OCI-LY7 (cell line): Measurements from ENCODE around the gene CPNE5. TPM values are rescaled to one million over a fixed set of nuclear protein-coding genes. Genes with fewer than 3 reads are reported as not detected.

Source experiments
- BruUV-seq: library from RNA; stranded (reverse); fragments of 400-500 nt; replicated peaks from 2 replicates; lab custom pipeline; 2021; lab: Mats Ljungman, UMichigan
- CTCF ChIA-PET: fragments of 300-600 bp; sonication (Branson Sonifier 250); formaldehyde crosslinking; loops from one replicate; lab custom pipeline; 2022; ENCODE audit warnings: antibody characterized with exemption; ENCODE audit not compliant: unreplicated experiment; lab: Charles Lee
- POLR2A ChIA-PET: fragments of 300-600 bp; sonication (Branson Sonifier 250); formaldehyde crosslinking; loops from one replicate; lab custom pipeline; 2022; ENCODE audit warnings: antibody characterized with exemption; lab: Charles Lee
- DNase-seq: peaks from one replicate; pipeline ENCODE4 v3.0.0-alpha.2; 2015; ENCODE audit warnings: low spot score
- H2AFZ ChIP-seq: fragments of 200-600 bp; sonication (generic), shearing (Covaris generic); 2 replicates; pipeline ENCODE4 v1.6.1; 2014; ENCODE audit warnings: mild to moderate bottlenecking, antibody characterized with exemption, low read length, moderate library complexity
- H3K27ac ChIP-seq: fragments of 200-600 bp; sonication (generic); 2 replicates; pipeline ENCODE4 v1.5.1; 2014; ENCODE audit warnings: mixed run types, low read depth, mild to moderate bottlenecking, moderate library complexity, low read length, inconsistent platforms; ENCODE audit not compliant: poor library complexity, severe bottlenecking
- H3K36me3 ChIP-seq: fragments of 200-600 bp; sonication (generic); 2 replicates; pipeline ENCODE4 v1.6.1; 2014; ENCODE audit warnings: mild to moderate bottlenecking, antibody characterized with exemption, low read length, moderate library complexity, mixed read lengths; ENCODE audit not compliant: insufficient read depth
- H3K4me1 ChIP-seq: fragments of 200-600 bp; sonication (generic); 2 replicates; pipeline ENCODE4 v1.5.1; 2014; ENCODE audit warnings: mild to moderate bottlenecking, low read length; ENCODE audit not compliant: insufficient read depth, poor library complexity, severe bottlenecking
- H3K4me2 ChIP-seq: fragments of 200-600 bp; sonication (generic); 2 replicates; pipeline ENCODE4 v1.6.1; 2014; ENCODE audit warnings: mild to moderate bottlenecking, low read length
- H3K4me3 ChIP-seq: fragments of 200-600 bp; sonication (generic); 2 replicates; pipeline ENCODE4 v1.5.1; 2014; ENCODE audit warnings: mild to moderate bottlenecking, low read depth, low read length; ENCODE audit not compliant: poor library complexity, severe bottlenecking
- H3K79me2 ChIP-seq: fragments of 200-600 bp; sonication (generic); 2 replicates; pipeline ENCODE4 v1.6.1; 2016; ENCODE audit warnings: low read depth, mild to moderate bottlenecking, low read length, moderate library complexity, mixed read lengths; ENCODE audit not compliant: insufficient read depth
- H3K9me2 ChIP-seq: fragments of 200-600 bp; sonication (generic); 2 replicates; pipeline ENCODE4 v1.6.1; 2016; ENCODE audit warnings: mild to moderate bottlenecking, low read length, mixed read lengths; ENCODE audit not compliant: insufficient read depth
- H3K9me3 ChIP-seq: fragments of 200-600 bp; sonication (generic); 2 replicates; pipeline ENCODE4 v1.6.1; 2014; ENCODE audit warnings: mild to moderate bottlenecking, mixed run types, low read length, mixed read lengths
- H4K20me1 ChIP-seq: fragments of 200-600 bp; sonication (generic); 2 replicates; pipeline ENCODE4 v1.6.1; 2014; ENCODE audit warnings: mild to moderate bottlenecking, antibody characterized with exemption, low read length, moderate library complexity, mixed read lengths; ENCODE audit not compliant: insufficient read depth
- EZH2phosphoT487 ChIP-seq: fragments of 200-600 bp; sonication (generic); IDR thresholded peaks from 2 replicates; pipeline ENCODE4 v1.6.1; 2018; ENCODE audit warnings: low read depth, borderline replicate concordance, mild to moderate bottlenecking, mixed run types, antibody characterized with exemption, low read length, moderate library complexity, mixed read lengths
- intact Hi-C: fragments of 100-400 bp; cut with micrococcal nuclease; formaldehyde crosslinking; loops from one replicate; pipeline ENCODE4 v1.10.0; 2022; ENCODE audit not compliant: unreplicated experiment
- total RNA-seq, 2 experiments: library from RNA; depleted of rRNA in 1 of 2; stranded (reverse); fragments of >200 nt in 1 of 2; shearing (Covaris generic) in 1 of 2; gene quantifications; 2 replicates each; pipeline ENCODE4 v1.2.3, GENCODE V29; 2014 to 2022
- TF ChIP-seq, protein P1 (sequence below): fragments of 200-600 bp; sonication (generic); conservative IDR thresholded peaks from 2 replicates; pipeline ENCODE4 v1.5.1; 2014; ENCODE audit warnings: mild to moderate bottlenecking, antibody characterized with exemption, low read length, moderate library complexity, mixed read lengths

The CPNE5 gene
- total RNA-seq, 2 experiments from 2014 or later: 37.7 to 89.8 TPM

DNA sequence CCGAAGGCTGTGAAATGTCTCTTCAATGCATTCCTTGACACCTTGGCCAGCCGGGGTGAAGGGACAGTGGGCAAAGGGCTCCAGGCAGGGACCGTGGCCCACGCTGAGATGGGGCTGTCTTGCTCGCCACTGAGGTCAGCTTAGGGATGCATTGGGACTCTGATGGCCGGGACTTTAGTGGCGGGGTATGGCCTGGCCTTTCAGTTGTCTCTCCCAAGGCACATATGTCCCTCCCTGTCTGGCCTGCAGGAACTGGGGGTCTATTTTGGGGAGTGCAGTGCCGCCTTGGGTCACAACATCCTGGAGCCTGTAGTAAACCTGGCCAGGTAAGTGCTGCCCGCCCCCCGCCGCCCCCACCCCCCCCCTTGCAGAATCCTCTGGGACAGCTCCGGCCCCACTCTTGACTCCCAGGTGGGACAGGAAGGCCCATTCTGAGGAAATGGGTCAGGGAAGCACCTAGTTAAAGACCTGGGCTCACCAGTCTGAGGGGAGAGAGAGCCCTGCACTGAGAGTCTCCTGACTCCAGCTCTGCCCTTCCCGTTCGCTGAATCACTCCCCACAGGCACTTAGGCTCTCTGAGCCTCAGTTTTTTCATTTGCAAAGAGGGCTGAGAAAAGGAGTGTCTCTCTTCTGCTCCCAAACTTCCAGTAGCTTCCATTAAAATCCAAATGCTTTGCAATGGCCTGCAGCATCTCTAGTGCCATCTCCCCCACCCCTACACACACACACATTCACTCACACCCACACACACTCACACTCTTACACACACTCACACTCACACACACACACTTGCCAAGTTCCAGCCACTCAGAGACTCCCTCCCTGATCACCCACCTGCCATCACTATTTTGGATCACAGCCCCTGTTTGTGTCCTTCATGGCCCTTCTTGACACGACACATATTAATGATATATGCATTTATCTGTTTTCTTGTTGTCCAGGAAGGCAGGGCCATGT is 108.5 kb downstream of the CPNE5 start:
- intact Hi-C loops: no loop called here
- POLR2A ChIA-PET: interaction anchor here (0.7 to 1.5 kb wide), 2 partner anchors 14 to 54 kb away, joined by 3 read pairs; no protein-coding TSS in a partner anchor
- Histone ChIP-seq H4K20me1 (no peaks in the 10 kb centered on the region), H3K27ac (no peak overlapping the region), H3K4me1 (peaks cover 6% of the 10 kb centered on the region), H3K79me2 (no peaks in the 10 kb centered on the region), H3K9me3 (no peaks in the 10 kb centered on the region), H3K9me2 (no peaks in the 10 kb centered on the region), H3K4me3 (no peak overlapping the region), H3K4me2 (no peak overlapping the region), H2AFZ (no peak overlapping the region), H3K36me3 (no peaks in the 10 kb centered on the region)
- TF ChIP-seq, protein P1, sequence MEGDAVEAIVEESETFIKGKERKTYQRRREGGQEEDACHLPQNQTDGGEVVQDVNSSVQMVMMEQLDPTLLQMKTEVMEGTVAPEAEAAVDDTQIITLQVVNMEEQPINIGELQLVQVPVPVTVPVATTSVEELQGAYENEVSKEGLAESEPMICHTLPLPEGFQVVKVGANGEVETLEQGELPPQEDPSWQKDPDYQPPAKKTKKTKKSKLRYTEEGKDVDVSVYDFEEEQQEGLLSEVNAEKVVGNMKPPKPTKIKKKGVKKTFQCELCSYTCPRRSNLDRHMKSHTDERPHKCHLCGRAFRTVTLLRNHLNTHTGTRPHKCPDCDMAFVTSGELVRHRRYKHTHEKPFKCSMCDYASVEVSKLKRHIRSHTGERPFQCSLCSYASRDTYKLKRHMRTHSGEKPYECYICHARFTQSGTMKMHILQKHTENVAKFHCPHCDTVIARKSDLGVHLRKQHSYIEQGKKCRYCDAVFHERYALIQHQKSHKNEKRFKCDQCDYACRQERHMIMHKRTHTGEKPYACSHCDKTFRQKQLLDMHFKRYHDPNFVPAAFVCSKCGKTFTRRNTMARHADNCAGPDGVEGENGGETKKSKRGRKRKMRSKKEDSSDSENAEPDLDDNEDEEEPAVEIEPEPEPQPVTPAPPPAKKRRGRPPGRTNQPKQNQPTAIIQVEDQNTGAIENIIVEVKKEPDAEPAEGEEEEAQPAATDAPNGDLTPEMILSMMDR: no peak
- TF ChIP-seq EZH2phosphoT487: no peak
- CTCF ChIA-PET: interaction anchor here (0.5 kb wide), 1 partner anchor 76 kb away, joined by 3 read pairs; no protein-coding TSS in a partner anchor
- no peak for DNase-seq
- no TSS peak for BruUV-seq

DNA sequence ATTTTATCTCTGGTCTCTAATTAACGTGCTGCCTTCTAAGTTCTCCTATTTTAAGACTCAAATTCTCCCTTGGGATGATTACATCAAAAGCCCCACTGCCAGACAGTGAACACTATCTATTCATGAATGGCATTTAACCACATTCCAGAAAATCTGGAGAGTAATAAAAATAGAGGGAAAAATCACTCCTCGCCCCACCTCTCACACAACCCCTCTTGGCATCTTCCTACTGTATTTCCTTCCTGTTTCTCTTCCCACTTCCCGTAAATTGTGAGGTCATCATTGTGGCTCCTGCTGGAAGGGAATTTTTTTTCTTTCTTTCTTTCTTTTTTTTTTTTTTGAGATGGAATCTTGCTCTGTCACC is 110.1 kb downstream of the CPNE5 start:
- H4K20me1 ChIP-seq: no peaks in the 10 kb centered on the region
- no peaks in the 10 kb centered on the region for H3K36me3 ChIP-seq
- TF ChIP-seq, protein P1: no peak
- TF ChIP-seq EZH2phosphoT487: no peak
- H3K4me1 ChIP-seq: peaks cover 14% of the 10 kb centered on the region
- H3K4me3 ChIP-seq: no peak overlapping the region
- H3K9me3 ChIP-seq: no peaks in the 10 kb centered on the region
- no peak overlapping the region for H2AFZ ChIP-seq
- intact Hi-C loops: no loop called here
- no TSS peak for BruUV-seq
- no peak overlapping the region for H3K4me2 ChIP-seq
- DNase-seq: no peak
- CTCF ChIA-PET: interaction anchor here (1.1 kb wide), 1 partner anchor 37 kb away, joined by 3 read pairs; no protein-coding TSS in a partner anchor
- H3K9me2 ChIP-seq: no peaks in the 10 kb centered on the region
- POLR2A ChIA-PET: interaction anchor here (0.7 to 0.8 kb wide), 2 partner anchors 56 to 523 kb away, joined by 3 to 6 read pairs; no protein-coding TSS in a partner anchor
- H3K79me2 ChIP-seq: no peaks in the 10 kb centered on the region
- H3K27ac ChIP-seq: no peak overlapping the region
